K562 (cell line): ENCODE data around the gene ENDOG. TPM values are rescaled to one million over a fixed set of nuclear protein-coding genes. Genes with fewer than 3 reads are reported as not detected.

Experiments
- BRF1 ChIP-seq: IDR thresholded peaks from 3 replicates; pipeline ENCODE4 v1.6.1; 2011; ENCODE audit warnings: borderline replicate concordance, mild to moderate bottlenecking; ENCODE audit not compliant: insufficient read length; ENCODE audit errors: extremely low read depth
- C11orf30 ChIP-seq: fragments of 450-650 bp; IDR thresholded peaks from 2 replicates; pipeline ENCODE4 v1.6.1; 2016; ENCODE audit warnings: low read depth, mild to moderate bottlenecking
- CCNT2 ChIP-seq: IDR thresholded peaks from 2 replicates; pipeline ENCODE4 v1.6.1; 2011; ENCODE audit warnings: borderline replicate concordance, low read depth, mild to moderate bottlenecking, moderate library complexity, mixed read lengths, low read length; ENCODE audit not compliant: insufficient read length; ENCODE audit errors: extremely low read depth
- CGGBP1 ChIP-seq: fragments of 250-450 bp; sonication (Bioruptor Pico); IDR thresholded peaks from 2 replicates; pipeline ENCODE4 v1.9.0; 2021; ENCODE audit warnings: mild to moderate bottlenecking
- CSDE1 ChIP-seq, 2 experiments: fragments of 450-650 bp; IDR thresholded peaks; 2 replicates each; pipeline ENCODE4 v1.6.1; 2016; ENCODE audit warnings: mild to moderate bottlenecking in 1 of 2
- EP400 ChIP-seq: fragments of 450-650 bp; IDR thresholded peaks from 2 replicates; pipeline ENCODE4 v1.6.1; 2017; ENCODE audit warnings: antibody characterized with exemption, mild to moderate bottlenecking, moderate library complexity
- GATAD2A ChIP-seq: fragments of 450-650 bp; IDR thresholded peaks from 2 replicates; pipeline ENCODE4 v1.6.1; 2017
- HDAC8 ChIP-seq: fragments of 450-650 bp; IDR thresholded peaks from 2 replicates; pipeline ENCODE4 v1.6.1; 2016; ENCODE audit warnings: mild to moderate bottlenecking, missing genetic modification characterization, moderate library complexity, missing compliant biosample characterization
- NRF1 ChIP-seq, 2 experiments: fragments of 450-650 bp; IDR thresholded peaks in 1 of 2; conservative IDR thresholded peaks in 1 of 2; 2 replicates each; pipeline ENCODE4 v1.6.1; 2014; ENCODE audit warnings: mild to moderate bottlenecking in 2 of 2
- PHF8 ChIP-seq: fragments of 200-600 bp; sonication (generic); IDR thresholded peaks from 2 replicates; pipeline ENCODE4 v1.6.1; 2012; ENCODE audit warnings: mixed run types, mild to moderate bottlenecking, inconsistent platforms, low read length, moderate library complexity, borderline replicate concordance
- SP2 ChIP-seq: IDR thresholded peaks from 2 replicates; pipeline ENCODE4 v1.6.1; 2011; ENCODE audit warnings: mild to moderate bottlenecking, low read depth, low read length, moderate library complexity; ENCODE audit not compliant: poor library complexity, severe bottlenecking; ENCODE audit errors: extremely low read depth
- TFAP4 ChIP-seq: sonication (generic); formaldehyde crosslinking; IDR thresholded peaks from 2 replicates; pipeline ENCODE4 v1.8.0; 2022; ENCODE audit warnings: missing genetic modification reagents, mild to moderate bottlenecking, moderate library complexity, borderline replicate concordance
- ZC3H11A ChIP-seq: IDR thresholded peaks from 2 replicates; pipeline ENCODE4 v1.6.1; 2012; ENCODE audit warnings: low read depth, low read length, improper control_type of control experiment
- ZHX1 ChIP-seq: fragments of 150-350 bp; conservative IDR thresholded peaks from 2 replicates; pipeline ENCODE4 v1.6.1; 2014; ENCODE audit warnings: low read length
- ZNF507 ChIP-seq: conservative IDR thresholded peaks from 2 replicates; pipeline ENCODE4 v1.6.1; 2017; ENCODE audit warnings: missing genetic modification characterization, missing compliant biosample characterization
- ZNF695 ChIP-seq: fragments of 450-650 bp; formaldehyde crosslinking; IDR thresholded peaks from 2 replicates; pipeline ENCODE4 v1.4.0; 2020; ENCODE audit warnings: mild to moderate bottlenecking, moderate library complexity
- ZNF740 ChIP-seq, 3 experiments: fragments of 200-800 bp in 1 of 3; sonication (Bioruptor generic) in 1 of 3; sonication (generic) in 1 of 3; formaldehyde crosslinking in 1 of 3; IDR thresholded peaks; 2 replicates each; pipeline versions ENCODE4 v1.6.1 to v1.8.0; 2016 to 2022; ENCODE audit warnings: mild to moderate bottlenecking in 2 of 3, missing compliant biosample characterization in 2 of 3, missing genetic modification characterization in 2 of 3, missing genetic modification reagents in 1 of 3
- polyA plus RNA-seq, 8 experiments: library from polyadenylated mRNA; depleted of rRNA in 4 of 8; stranded (reverse) in 5 of 8; unstranded in 3 of 8; fragments of >200 nt; fragmentation: Nextera tagmentation in 2 of 8; fragmentation: Illumina TruSeq in 1 of 8; extraction: Ambion mirVana in 2 of 8; extraction: Trizol in 1 of 8; gene quantifications; 2 replicates each; pipeline versions ENCODE4 v1.2.1 to v1.2.3, GENCODE V29; 2011 to 2014; ENCODE audit warnings: inconsistent platforms in 1 of 8, missing spikeins in 1 of 8
- total RNA-seq, 7 experiments: library from RNA; depleted of rRNA in 6 of 7; stranded (reverse); fragments of >200 nt in 6 of 7; fragmentation: Illumina TruSeq in 2 of 7; extraction: Trizol in 2 of 7; gene quantifications; 2 replicates each; pipeline versions ENCODE4 v1.2.1 to v1.2.3, GENCODE V29; 2011 to 2021; ENCODE audit warnings: low replicate concordance in 1 of 7

ENDOG gene
- total and polyA plus RNA-seq, 9 of the 15 experiments (the other 6 are each of a cell fraction or from before 2014, with no cell fraction given), result 1.2 to 91.0 (median 25.5) TPM

GRCh38 chr9:128786681-128787601 is 31.4 kb upstream of the ENDOG start, which contains the start of gene TBC1D13 (continued):
- TF ChIP-seq ZHX1 (no peak), ZNF740 (CRISPR knock-in tag; IDR thresholded peaks at IDR 0.05) (peak; percentile 90), ZNF740 (tag; IDR thresholded peaks at IDR 0.05) (peak in 1 of 2 experiments; percentile 62; a peak in 1 of 4 replicates), HDAC8 (tag) (peak; percentile 54; the same call in 1 of the 2 replicates), C11orf30 (peak; percentile 84), PHF8 (peak; percentile 91), TFAP4 (CRISPR knock-in tag) (peak; percentile 92), CGGBP1 (peak; percentile 98), CCNT2 (peak; percentile 87), NRF1 (conservative IDR thresholded peaks at IDR 0.05 in 1 of 2, IDR thresholded peaks at IDR 0.05 in 1 of 2) (peak; percentile 81 to 83), EP400 (peak; percentile 86), CSDE1 (IDR thresholded peaks at IDR 0.05) (no peak), ZNF695 (CRISPR knock-in tag) (no peak), BRF1 (no peak), ZNF507 (tag) (no peak), ZC3H11A (peak; percentile 39; the same call in 1 of the 2 replicates), GATAD2A (peak; percentile 77; the same call in 1 of the 2 replicates), SP2 (no peak)
